H1 (cell line): ENCODE results near the gene S100A13. TPM values are rescaled to one million over a fixed set of nuclear protein-coding genes. Genes with fewer than 3 reads are reported as not detected.

Experiments used
- CHD1 ChIP-seq: IDR thresholded peaks from 2 replicates; pipeline ENCODE4 v1.6.1; 2012; ENCODE audit warnings: low read depth, low read length, improper control_type of control experiment
- CTBP2 ChIP-seq: IDR thresholded peaks from 2 replicates; pipeline ENCODE4 v1.7.0; 2011; ENCODE audit warnings: borderline replicate concordance, mild to moderate bottlenecking, moderate library complexity, mixed read lengths, low read length; ENCODE audit not compliant: insufficient read depth, insufficient read length
- EGR1 ChIP-seq: IDR thresholded peaks from 2 replicates; pipeline ENCODE4 v1.6.1; 2011; ENCODE audit warnings: low read depth, low read length, borderline replicate concordance
- EP300 ChIP-seq, 2 experiments: IDR thresholded peaks; 1 replicate in 1 of 2; 2 replicates in 1 of 2; pipeline ENCODE4 v1.6.1; 2011 to 2012; ENCODE audit warnings: low read depth in 2 of 2, low read length in 2 of 2, mild to moderate bottlenecking in 2 of 2, borderline replicate concordance in 1 of 2, inconsistent platforms in 1 of 2, moderate library complexity in 1 of 2
- GTF2F1 ChIP-seq: IDR thresholded peaks from 2 replicates; pipeline ENCODE4 v1.6.1; 2012; ENCODE audit warnings: low read depth, low read length, improper control_type of control experiment, borderline replicate concordance
- KDM4A ChIP-seq: IDR thresholded peaks from one replicate; pipeline ENCODE4 v1.7.1; 2012; ENCODE audit warnings: low read depth, mild to moderate bottlenecking, moderate library complexity, low read length, inconsistent platforms; ENCODE audit not compliant: severe bottlenecking
- POU5F1 ChIP-seq: IDR thresholded peaks from 2 replicates; pipeline ENCODE4 v1.6.1; 2011; ENCODE audit warnings: low read depth, mild to moderate bottlenecking, low read length, moderate library complexity
- SP1 ChIP-seq: IDR thresholded peaks from 2 replicates; pipeline ENCODE4 v1.6.1; 2011; ENCODE audit warnings: low read depth, low read length
- TBP ChIP-seq: IDR thresholded peaks from 2 replicates; pipeline ENCODE4 v1.6.1; 2011; ENCODE audit warnings: low read depth, low read length, improper control_type of control experiment
- YY1 ChIP-seq: IDR thresholded peaks from 2 replicates; pipeline ENCODE4 v1.6.1; 2011; ENCODE audit warnings: low read depth, mild to moderate bottlenecking, low read length
- polyA plus RNA-seq, 7 experiments: library from polyadenylated mRNA; depleted of rRNA in 3 of 7; stranded (reverse) in 5 of 7; unstranded in 2 of 7; fragments of >200 nt in 5 of 7; fragments of 200-250 nt in 2 of 7; gene quantifications; 1 replicate in 5 of 7; 2 replicates in 1 of 7; 4 replicates in 1 of 7; pipeline versions ENCODE4 v1.2.1 to v1.2.3, GENCODE V29; 2011 to 2013; ENCODE audit warnings: missing spikeins in 2 of 7, mixed read lengths in 2 of 7
- total RNA-seq: library from RNA; stranded (reverse); fragmentation: NEBNext Ultra II Directional; extraction: Animal tissue kit (Norgen Biotek cat#: 25700); gene quantifications from 2 replicates; pipeline ENCODE4 v1.2.1, GENCODE V29; 2021

The S100A13 gene
- total and polyA plus RNA-seq, 2 of the 8 experiments (the other 6 are each of a cell fraction or from before 2014, with no cell fraction given), result 63.6 to 127 TPM

- TF ChIP-seq CTBP2 (no peak), CHD1 (no peak), EGR1 (no peak), SP1 (peak; percentile 63; the same call in 1 of the 2 replicates), POU5F1 (peak; percentile 64; the same call in 1 of the 2 replicates), EP300 (IDR thresholded peaks at IDR 0.05; ENCODE audit: borderline replicate concordance in 1 of 2, low read depth in 2 of 2, low read length in 2 of 2) (peak in 1 of 2 experiments; percentile 80; a peak in 1 of 3 replicates), KDM4A (no peak), TBP (no peak), GTF2F1 (no peak), YY1 (no peak)
These were observed 28.8 kb downstream of the S100A13 start (continued) for GRCh38 chr1:153598309-153599172.
